Epithelial cell of proximal tubule (primary cell): ENCODE data around the gene RFX5. TPM values are rescaled to one million over a fixed set of nuclear protein-coding genes. Genes with fewer than 3 reads are reported as not detected.

Experiments used
- DNase-seq: peaks from one replicate; pipeline ENCODE4 v3.0.0-alpha.2; 2011; ENCODE audit warnings: low read depth
- H3K4me3 ChIP-seq: 2 replicates; pipeline ENCODE4 v1.5.1; 2011; ENCODE audit warnings: low read depth, mild to moderate bottlenecking, low read length
- CTCF ChIP-seq: conservative IDR thresholded peaks from 2 replicates; pipeline ENCODE4 v1.5.1; 2012; ENCODE audit warnings: low read depth, mild to moderate bottlenecking, low read length
- total RNA-seq: library from RNA; depleted of rRNA; stranded (reverse); fragments of >200 nt; gene quantifications from 2 replicates; pipeline ENCODE4 v1.2.3, GENCODE V29; 2015

The RFX5 gene
- total RNA-seq, 1 donor from 2014 or later, result 33.9 TPM

DNA sequence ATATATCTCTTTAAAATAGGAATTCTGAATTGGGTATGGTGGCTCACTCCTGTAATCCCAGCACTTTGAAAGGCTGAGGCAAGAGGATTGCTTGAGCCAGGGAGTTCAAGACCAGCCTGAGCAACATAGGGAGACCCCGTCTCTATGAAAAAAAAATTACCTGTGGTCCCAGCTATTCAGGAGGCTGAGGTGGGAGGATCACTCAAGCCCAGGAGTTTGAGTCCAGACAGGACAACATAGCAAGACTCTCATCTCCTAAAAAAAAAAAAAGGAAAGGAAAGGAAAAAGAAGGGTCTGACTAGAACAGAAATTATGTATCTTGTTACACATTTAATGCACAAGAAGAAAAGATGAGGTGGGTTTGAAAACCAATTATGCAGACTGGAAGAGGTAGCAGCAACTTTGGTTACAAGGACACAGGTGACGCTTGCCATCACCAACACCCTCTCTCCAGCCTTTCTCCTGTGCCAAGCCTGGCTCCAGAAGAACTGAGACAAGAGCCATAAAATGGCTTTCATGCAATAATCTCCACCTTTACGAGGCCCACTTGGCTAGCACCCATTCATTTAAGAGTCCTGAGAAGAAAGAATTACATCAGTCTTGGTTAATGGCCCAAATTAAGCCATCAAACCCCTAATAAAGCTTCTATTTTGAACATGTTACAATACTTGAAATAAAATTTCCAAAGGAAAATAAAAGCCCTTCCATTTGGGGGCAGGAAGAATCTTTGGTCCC is 30.3 kb upstream of the RFX5 start:
- H3K4me3 ChIP-seq, result no peak overlapping the region
- no peak for DNase-seq
- no peak for TF ChIP-seq CTCF

- TF ChIP-seq CTCF, result no peak
- no peak overlapping the region for H3K4me3 ChIP-seq
- no peak for DNase-seq
These were observed 26.1 kb upstream of the RFX5 start for GRCh38 chr1:151373196-151373595.

DNA sequence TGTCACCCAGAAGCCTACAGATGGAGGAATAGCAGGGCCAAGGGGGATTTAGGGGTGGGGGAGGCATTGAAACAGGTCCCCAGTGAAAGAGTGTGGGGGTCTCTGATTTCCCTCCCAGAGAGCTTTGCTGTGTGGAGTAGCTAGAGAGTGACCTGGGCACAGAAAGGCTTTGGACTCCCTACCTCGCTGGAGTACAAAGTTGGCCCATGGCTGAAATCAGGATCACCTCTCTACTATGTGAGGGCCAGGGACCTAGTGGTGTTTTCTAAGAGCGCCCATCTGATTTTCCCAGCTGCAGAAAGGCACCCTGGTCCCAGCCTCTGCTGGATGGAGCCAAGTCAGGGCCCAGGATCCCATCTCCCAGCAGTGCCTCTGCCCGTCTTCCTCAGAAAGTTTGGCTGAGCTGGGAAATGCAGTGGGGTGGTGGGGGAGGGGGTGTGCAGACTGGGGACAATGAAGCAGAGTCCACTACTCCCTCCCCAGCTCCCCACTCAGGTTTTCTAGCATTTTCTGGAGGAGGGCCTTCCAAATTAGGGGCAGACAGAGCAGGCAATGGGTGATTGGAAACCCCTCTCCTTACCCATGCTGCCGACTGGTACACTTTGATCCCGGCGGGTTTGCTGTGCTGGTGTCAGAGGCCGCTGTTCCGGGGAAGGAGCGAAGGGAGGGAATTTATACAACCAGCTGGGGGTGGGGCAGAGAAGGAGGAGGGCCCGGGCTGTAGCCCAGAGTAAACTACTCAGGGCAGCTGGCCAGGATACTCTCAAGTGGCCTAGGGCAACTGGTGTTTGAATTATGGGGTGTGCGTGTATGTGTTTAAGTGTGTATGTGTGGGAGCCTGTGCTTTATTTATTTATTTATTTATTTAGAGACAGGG is 25.2 kb upstream of the RFX5 start, which contains the start of gene SELENBP1:
SELENBP1 (minus strand) TSS at position 648 of the 877 bp plus-strand sequence; CDS start at position 584, 64 bp downstream.
- DNase-seq, result no peak
- TF ChIP-seq CTCF, result no peak
- H3K4me3 ChIP-seq, result peak within 1 kb of the TSS; percentile 62

- TF ChIP-seq CTCF, result no peak
- H3K4me3 ChIP-seq, result peak overlapping the region; percentile 62
- DNase-seq, result no peak
These were observed 24.5 kb upstream of the RFX5 start for GRCh38 chr1:151371370-151372057.

DNA sequence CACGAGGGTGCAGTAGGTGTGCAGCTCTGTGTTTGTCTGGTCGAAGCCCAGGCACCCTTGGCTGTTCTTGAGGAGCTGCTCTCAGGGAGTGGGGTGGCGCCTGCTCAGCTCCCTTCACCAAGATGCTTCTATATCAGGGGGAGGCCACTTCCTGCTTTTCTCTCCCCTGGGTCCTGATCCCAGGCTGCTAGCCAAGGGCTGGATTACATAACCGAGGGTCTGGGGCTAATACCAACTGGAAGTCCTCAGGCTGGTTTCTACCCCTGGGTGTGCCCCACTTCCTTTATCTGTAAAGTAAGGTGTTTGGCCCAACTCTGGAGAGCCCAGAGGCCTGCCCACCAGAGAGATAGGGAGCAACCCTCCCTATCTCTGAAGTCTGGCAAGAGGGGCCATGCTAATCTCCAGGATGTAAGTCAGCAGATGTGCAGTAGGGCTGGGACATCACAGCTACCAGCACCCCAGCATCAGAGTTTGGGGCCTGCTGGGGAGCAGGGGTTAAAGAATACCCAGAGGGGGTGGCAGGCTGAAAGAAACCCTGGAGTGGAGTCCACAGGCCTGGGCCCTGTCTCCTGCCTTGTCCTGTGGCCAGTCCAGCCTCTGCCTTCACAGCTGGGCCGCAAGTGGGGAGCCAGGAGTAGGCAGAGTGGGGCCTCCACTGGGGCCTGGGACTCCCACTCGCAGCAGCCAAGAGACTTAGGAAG is 23.3 kb upstream of the RFX5 start:
- no peak for DNase-seq
- H3K4me3 ChIP-seq, result no peak overlapping the region
- TF ChIP-seq CTCF, result no peak

- TF ChIP-seq CTCF, result no peak
- H3K4me3 ChIP-seq, result no peak overlapping the region
- DNase-seq, result no peak
These were observed 22.6 kb upstream of the RFX5 start for GRCh38 chr1:151369621-151370048.
